Liver (tissue), 9 donors: ENCODE results near the gene RBL2. TPM values are rescaled to one million over a fixed set of nuclear protein-coding genes. Genes with fewer than 3 reads are reported as not detected.

Experiments used
- DNase-seq: peaks from one replicate; pipeline ENCODE4 v3.0.0-alpha.2; 2017; ENCODE audit warnings: low spot score
- H3K27ac ChIP-seq, 2 donors: one replicate each; pipeline ENCODE4 v1.7.0; 2013; ENCODE audit warnings: inconsistent platforms in 2 of 2, low read length in 2 of 2, control low read depth in 1 of 2, low read depth in 1 of 2, mild to moderate bottlenecking in 1 of 2
- H3K27me3 ChIP-seq, 4 donors: one replicate each; pipeline versions ENCODE4 v1.6.1 to v1.7.0; 2013; ENCODE audit warnings: low read length in 3 of 4, inconsistent platforms in 1 of 4, mild to moderate bottlenecking in 1 of 4, moderate library complexity in 1 of 4; ENCODE audit not compliant: control insufficient read depth in 4 of 4, insufficient read depth in 4 of 4
- H3K36me3 ChIP-seq, 4 donors: one replicate each; pipeline versions ENCODE4 v1.6.1 to v1.7.0; 2013; ENCODE audit warnings: low read length in 3 of 4, mild to moderate bottlenecking in 3 of 4, low read depth in 1 of 4, moderate library complexity in 1 of 4; ENCODE audit not compliant: control insufficient read depth in 4 of 4, insufficient read depth in 3 of 4
- H3K4me1 ChIP-seq, 4 donors: one replicate each; pipeline versions ENCODE4 v1.6.1 to v1.7.0; 2013; ENCODE audit warnings: low read length in 3 of 4, mild to moderate bottlenecking in 3 of 4, moderate library complexity in 1 of 4; ENCODE audit not compliant: control insufficient read depth in 4 of 4, insufficient read depth in 4 of 4
- H3K4me3 ChIP-seq, 3 donors: one replicate each; pipeline versions ENCODE4 v1.6.1 to v1.7.0; 2013; ENCODE audit warnings: low read length in 3 of 3, control low read depth in 1 of 3, low read depth in 1 of 3, mild to moderate bottlenecking in 1 of 3
- H3K9ac ChIP-seq, 2 donors: one replicate each; pipeline ENCODE4 v1.7.0; 2013; ENCODE audit warnings: low read length in 2 of 2, mild to moderate bottlenecking in 2 of 2, moderate library complexity in 2 of 2, control low read depth in 1 of 2, low read depth in 1 of 2
- H3K9me3 ChIP-seq, 4 donors: one replicate each; pipeline versions ENCODE4 v1.6.1 to v1.7.0; 2013; ENCODE audit warnings: low read length in 3 of 4; ENCODE audit not compliant: control insufficient read depth in 4 of 4
- FOXA1 ChIP-seq: IDR thresholded peaks from 2 replicates; pipeline ENCODE4 v1.6.1; 2016; ENCODE audit warnings: antibody characterized with exemption
- HNF4A ChIP-seq, 2 donors: conservative IDR thresholded peaks; 2 replicates each; pipeline ENCODE4 v1.6.1; 2016; ENCODE audit warnings: antibody characterized with exemption in 2 of 2, mild to moderate bottlenecking in 2 of 2
- HNF4G ChIP-seq: IDR thresholded peaks from 2 replicates; pipeline ENCODE4 v1.6.1; 2016; ENCODE audit warnings: antibody characterized with exemption
- JUND ChIP-seq, 2 donors: IDR thresholded peaks; 2 replicates each; pipeline ENCODE4 v1.6.1; 2016; ENCODE audit warnings: antibody characterized with exemption in 2 of 2
- NR2F2 ChIP-seq: IDR thresholded peaks from 2 replicates; pipeline ENCODE4 v1.6.1; 2016; ENCODE audit warnings: antibody characterized with exemption
- RAD21 ChIP-seq, 2 donors: IDR thresholded peaks; 2 replicates each; pipeline ENCODE4 v1.6.1; 2016; ENCODE audit warnings: antibody characterized with exemption in 2 of 2, mild to moderate bottlenecking in 2 of 2
- RXRA ChIP-seq, 2 donors: IDR thresholded peaks; 2 replicates each; pipeline ENCODE4 v1.6.1; 2017 to 2018; ENCODE audit warnings: antibody characterized with exemption in 2 of 2, mild to moderate bottlenecking in 1 of 2
- SP1 ChIP-seq: IDR thresholded peaks from 2 replicates; pipeline ENCODE4 v1.6.1; 2018; ENCODE audit warnings: antibody characterized with exemption, mild to moderate bottlenecking
- TAF1 ChIP-seq: conservative IDR thresholded peaks from 2 replicates; pipeline ENCODE4 v1.6.1; 2016; ENCODE audit warnings: antibody characterized with exemption, mild to moderate bottlenecking
- YY1 ChIP-seq: IDR thresholded peaks from 2 replicates; pipeline ENCODE4 v1.6.1; 2016; ENCODE audit warnings: antibody characterized with exemption, mild to moderate bottlenecking
- WGBS: extraction: QIAGEN DNeasy Blood & Tissue Kit; methylation state at CpG from one replicate; pipeline ENCODE4 v1.1.7; 2013; 5-methylcytosine and 5-hydroxymethylcytosine counted together
- polyA plus RNA-seq, 2 donors: library from polyadenylated mRNA; stranded (reverse) in 1 of 2; unstranded in 1 of 2; fragments of 200-250 nt in 1 of 2; fragments of >200 nt in 1 of 2; fragmentation: Nextera tagmentation in 1 of 2; extraction: Ambion mirVana in 1 of 2; gene quantifications; one replicate each; pipeline versions ENCODE4 v1.2.1 to v1.2.3, GENCODE V29; 2013 to 2015
- total RNA-seq, 2 donors: library from RNA; depleted of rRNA; stranded (reverse); fragments of >200 nt; gene quantifications; one replicate each; pipeline ENCODE4 v1.2.3, GENCODE V29; 2014
- TF ChIP-seq, protein P1 (sequence below): IDR thresholded peaks from 2 replicates; pipeline ENCODE4 v1.6.1; 2016; ENCODE audit warnings: antibody characterized with exemption, mild to moderate bottlenecking
- TF ChIP-seq, protein P2 (sequence below): fragments of 150-350 bp; IDR thresholded peaks from 2 replicates; pipeline ENCODE4 v1.5.1; 2017; ENCODE audit warnings: improper control_type of control experiment, low read depth, low read length; ENCODE audit not compliant: missing input control
- TF ChIP-seq, protein P3 (sequence below): IDR thresholded peaks from 2 replicates; pipeline ENCODE4 v1.6.1; 2016; ENCODE audit warnings: antibody characterized with exemption
- TF ChIP-seq, protein P4 (sequence below): IDR thresholded peaks from 2 replicates; pipeline ENCODE4 v1.6.1; 2016; ENCODE audit warnings: antibody characterized with exemption
- TF ChIP-seq, protein P5 (sequence below): IDR thresholded peaks from 2 replicates; pipeline ENCODE4 v1.6.1; 2016; ENCODE audit warnings: antibody characterized with exemption
- donor health status: healthy.
- donor health status: healthy.
- donor health status: healthy.
- donor health status: healthy.
- donor health status: healthy.

The RBL2 gene
- total and polyA plus RNA-seq, 4 donors, result 19.2 to 64.3 (median 28.4) TPM

DNA sequence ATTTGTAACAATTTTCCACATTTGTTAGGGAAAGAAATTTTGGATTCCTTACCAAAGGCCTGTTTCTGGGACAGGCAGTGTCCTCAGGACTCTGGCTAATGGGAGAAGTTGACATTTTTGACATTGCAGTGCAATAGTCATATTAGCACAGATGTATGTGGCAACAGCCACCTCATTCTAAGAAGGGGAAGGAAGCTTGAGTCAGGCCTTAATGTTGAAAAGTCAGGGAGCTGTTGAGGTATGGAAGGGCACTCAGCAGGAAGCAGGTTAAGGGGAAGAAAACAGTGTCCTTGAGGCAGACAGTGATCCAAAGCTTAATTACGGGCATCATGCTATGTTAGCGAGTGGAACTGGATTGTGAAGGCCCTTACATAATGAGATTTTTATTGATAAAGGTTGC is 47.9 kb downstream of the RBL2 start:
- TF ChIP-seq HNF4A (conservative IDR thresholded peaks at IDR 0.05) (no peak), FOXA1 (no peak), HNF4G (no peak), YY1 (no peak), TAF1 (no peak), SP1 (no peak), RAD21 (IDR thresholded peaks at IDR 0.05) (no peak), NR2F2 (no peak), RXRA (IDR thresholded peaks at IDR 0.05) (no peak), JUND (IDR thresholded peaks at IDR 0.05) (no peak)
- TF ChIP-seq, protein P1, sequence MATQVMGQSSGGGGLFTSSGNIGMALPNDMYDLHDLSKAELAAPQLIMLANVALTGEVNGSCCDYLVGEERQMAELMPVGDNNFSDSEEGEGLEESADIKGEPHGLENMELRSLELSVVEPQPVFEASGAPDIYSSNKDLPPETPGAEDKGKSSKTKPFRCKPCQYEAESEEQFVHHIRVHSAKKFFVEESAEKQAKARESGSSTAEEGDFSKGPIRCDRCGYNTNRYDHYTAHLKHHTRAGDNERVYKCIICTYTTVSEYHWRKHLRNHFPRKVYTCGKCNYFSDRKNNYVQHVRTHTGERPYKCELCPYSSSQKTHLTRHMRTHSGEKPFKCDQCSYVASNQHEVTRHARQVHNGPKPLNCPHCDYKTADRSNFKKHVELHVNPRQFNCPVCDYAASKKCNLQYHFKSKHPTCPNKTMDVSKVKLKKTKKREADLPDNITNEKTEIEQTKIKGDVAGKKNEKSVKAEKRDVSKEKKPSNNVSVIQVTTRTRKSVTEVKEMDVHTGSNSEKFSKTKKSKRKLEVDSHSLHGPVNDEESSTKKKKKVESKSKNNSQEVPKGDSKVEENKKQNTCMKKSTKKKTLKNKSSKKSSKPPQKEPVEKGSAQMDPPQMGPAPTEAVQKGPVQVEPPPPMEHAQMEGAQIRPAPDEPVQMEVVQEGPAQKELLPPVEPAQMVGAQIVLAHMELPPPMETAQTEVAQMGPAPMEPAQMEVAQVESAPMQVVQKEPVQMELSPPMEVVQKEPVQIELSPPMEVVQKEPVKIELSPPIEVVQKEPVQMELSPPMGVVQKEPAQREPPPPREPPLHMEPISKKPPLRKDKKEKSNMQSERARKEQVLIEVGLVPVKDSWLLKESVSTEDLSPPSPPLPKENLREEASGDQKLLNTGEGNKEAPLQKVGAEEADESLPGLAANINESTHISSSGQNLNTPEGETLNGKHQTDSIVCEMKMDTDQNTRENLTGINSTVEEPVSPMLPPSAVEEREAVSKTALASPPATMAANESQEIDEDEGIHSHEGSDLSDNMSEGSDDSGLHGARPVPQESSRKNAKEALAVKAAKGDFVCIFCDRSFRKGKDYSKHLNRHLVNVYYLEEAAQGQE, result no peak
- TF ChIP-seq, protein P2, sequence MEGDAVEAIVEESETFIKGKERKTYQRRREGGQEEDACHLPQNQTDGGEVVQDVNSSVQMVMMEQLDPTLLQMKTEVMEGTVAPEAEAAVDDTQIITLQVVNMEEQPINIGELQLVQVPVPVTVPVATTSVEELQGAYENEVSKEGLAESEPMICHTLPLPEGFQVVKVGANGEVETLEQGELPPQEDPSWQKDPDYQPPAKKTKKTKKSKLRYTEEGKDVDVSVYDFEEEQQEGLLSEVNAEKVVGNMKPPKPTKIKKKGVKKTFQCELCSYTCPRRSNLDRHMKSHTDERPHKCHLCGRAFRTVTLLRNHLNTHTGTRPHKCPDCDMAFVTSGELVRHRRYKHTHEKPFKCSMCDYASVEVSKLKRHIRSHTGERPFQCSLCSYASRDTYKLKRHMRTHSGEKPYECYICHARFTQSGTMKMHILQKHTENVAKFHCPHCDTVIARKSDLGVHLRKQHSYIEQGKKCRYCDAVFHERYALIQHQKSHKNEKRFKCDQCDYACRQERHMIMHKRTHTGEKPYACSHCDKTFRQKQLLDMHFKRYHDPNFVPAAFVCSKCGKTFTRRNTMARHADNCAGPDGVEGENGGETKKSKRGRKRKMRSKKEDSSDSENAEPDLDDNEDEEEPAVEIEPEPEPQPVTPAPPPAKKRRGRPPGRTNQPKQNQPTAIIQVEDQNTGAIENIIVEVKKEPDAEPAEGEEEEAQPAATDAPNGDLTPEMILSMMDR, result no peak
- TF ChIP-seq, protein P3, sequence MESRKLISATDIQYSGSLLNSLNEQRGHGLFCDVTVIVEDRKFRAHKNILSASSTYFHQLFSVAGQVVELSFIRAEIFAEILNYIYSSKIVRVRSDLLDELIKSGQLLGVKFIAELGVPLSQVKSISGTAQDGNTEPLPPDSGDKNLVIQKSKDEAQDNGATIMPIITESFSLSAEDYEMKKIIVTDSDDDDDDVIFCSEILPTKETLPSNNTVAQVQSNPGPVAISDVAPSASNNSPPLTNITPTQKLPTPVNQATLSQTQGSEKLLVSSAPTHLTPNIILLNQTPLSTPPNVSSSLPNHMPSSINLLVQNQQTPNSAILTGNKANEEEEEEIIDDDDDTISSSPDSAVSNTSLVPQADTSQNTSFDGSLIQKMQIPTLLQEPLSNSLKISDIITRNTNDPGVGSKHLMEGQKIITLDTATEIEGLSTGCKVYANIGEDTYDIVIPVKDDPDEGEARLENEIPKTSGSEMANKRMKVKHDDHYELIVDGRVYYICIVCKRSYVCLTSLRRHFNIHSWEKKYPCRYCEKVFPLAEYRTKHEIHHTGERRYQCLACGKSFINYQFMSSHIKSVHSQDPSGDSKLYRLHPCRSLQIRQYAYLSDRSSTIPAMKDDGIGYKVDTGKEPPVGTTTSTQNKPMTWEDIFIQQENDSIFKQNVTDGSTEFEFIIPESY, result no peak
- TF ChIP-seq, protein P4, sequence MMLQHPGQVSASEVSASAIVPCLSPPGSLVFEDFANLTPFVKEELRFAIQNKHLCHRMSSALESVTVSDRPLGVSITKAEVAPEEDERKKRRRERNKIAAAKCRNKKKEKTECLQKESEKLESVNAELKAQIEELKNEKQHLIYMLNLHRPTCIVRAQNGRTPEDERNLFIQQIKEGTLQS, result no peak
- TF ChIP-seq, protein P5, sequence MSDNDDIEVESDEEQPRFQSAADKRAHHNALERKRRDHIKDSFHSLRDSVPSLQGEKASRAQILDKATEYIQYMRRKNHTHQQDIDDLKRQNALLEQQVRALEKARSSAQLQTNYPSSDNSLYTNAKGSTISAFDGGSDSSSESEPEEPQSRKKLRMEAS, result no peak
- Histone ChIP-seq H3K27ac (no peak overlapping the region), H3K9me3 (no peaks in the 10 kb centered on the region), H3K27me3 (no peaks in the 10 kb centered on the region), H3K9ac (no peak overlapping the region), H3K4me3 (no peak overlapping the region), H3K36me3 (peaks cover 10 to 46% (median 34%) of the 10 kb centered on the region in 4 donors), H3K4me1 (peaks cover 5 to 18% (median 9%) of the 10 kb centered on the region in 4 donors)
- 85% methylated on average over 2 of the region's 2 CpGs for WGBS
- DNase-seq, result no peak

DNA sequence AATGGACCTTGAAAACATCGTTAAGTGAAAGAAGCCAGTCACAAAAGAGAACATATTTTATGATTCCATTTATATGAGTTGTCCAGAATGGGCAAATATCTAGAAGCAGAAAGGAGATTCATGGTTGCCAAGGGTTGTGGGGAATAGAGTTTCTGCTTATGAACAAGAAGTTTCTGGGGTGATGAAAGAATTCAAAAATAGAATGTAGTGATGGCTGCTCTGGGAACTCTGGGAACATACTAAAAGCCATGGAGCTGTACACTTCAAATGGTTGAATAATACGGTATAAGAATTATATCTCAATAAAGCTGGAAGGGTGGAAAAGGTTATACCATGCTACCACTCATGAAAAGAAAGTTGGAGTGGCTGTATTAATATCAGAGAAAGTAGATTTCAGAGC is 50.3 kb downstream of the RBL2 start:
- H3K27me3 ChIP-seq, result no peaks in the 10 kb centered on the region
- 94% methylated on average over 2 of the region's 2 CpGs for WGBS
- TF ChIP-seq TAF1 (no peak), RAD21 (IDR thresholded peaks at IDR 0.05) (no peak), NR2F2 (no peak), HNF4A (conservative IDR thresholded peaks at IDR 0.05) (no peak)
- TF ChIP-seq, protein P4, result no peak
- TF ChIP-seq, protein P1, result no peak
- H3K4me1 ChIP-seq, result peaks cover 5 to 11% (median 8%) of the 10 kb centered on the region in 4 donors
- no peak overlapping the region for H3K4me3 ChIP-seq
- no peak overlapping the region for H3K27ac ChIP-seq
- no peak for DNase-seq
- H3K36me3 ChIP-seq, result peaks cover 8 to 49% (median 41%) of the 10 kb centered on the region in 4 donors
- H3K9ac ChIP-seq, result no peak overlapping the region
- H3K9me3 ChIP-seq, result no peaks in the 10 kb centered on the region
